Stimulated activated memory B cell treated with anti-CD40 and anti-IgM and Interleukin-4, amounts not matched to agents 10 μg/mL and 1 μg/mL and 100 μg/mL, for 72 hours (primary cell): Measurements from ENCODE around the gene ZNF738.

ENCODE experiments used
- ATAC-seq: fragments of 150-1000 bp; cut with Tn5 transposase; 2 replicates; pipeline ENCODE4 v1.10.0; 2021
- H3K27ac Mint-ChIP-seq: one replicate; pipeline ENCODE4 v1.8.0; 2022; ENCODE audit warnings: mild to moderate bottlenecking, mixed read lengths
- H3K27me3 Mint-ChIP-seq: one replicate; pipeline ENCODE4 v1.8.0; 2022; ENCODE audit warnings: mixed read lengths
- H3K36me3 Mint-ChIP-seq: one replicate; pipeline ENCODE4 v1.8.0; 2022; ENCODE audit warnings: mixed read lengths
- H3K4me1 Mint-ChIP-seq: one replicate; pipeline ENCODE4 v1.8.0; 2022; ENCODE audit warnings: mixed read lengths
- H3K4me3 Mint-ChIP-seq: one replicate; pipeline ENCODE4 v1.8.0; 2022; ENCODE audit warnings: mild to moderate bottlenecking, moderate library complexity, mixed read lengths
- H3K9me3 Mint-ChIP-seq: one replicate; pipeline ENCODE4 v1.8.0; 2022; ENCODE audit warnings: mixed read lengths

Gene ZNF738

GRCh38 chr19:21383980-21384582 lies 25.3 kb downstream of the ZNF738 start:
- H3K36me3 Mint-ChIP-seq: peaks cover 58% of the 10 kb centered on the region

GRCh38 chr19:21396121-21396520 lies 37.3 kb downstream of the ZNF738 start:
- H3K4me1 Mint-ChIP-seq: peaks cover 26% of the 10 kb centered on the region
- no peak overlapping the region for H3K27ac Mint-ChIP-seq
- peaks cover 20% of the 10 kb centered on the region for H3K9me3 Mint-ChIP-seq
- peaks cover 36% of the 10 kb centered on the region for H3K36me3 Mint-ChIP-seq
- H3K27me3 Mint-ChIP-seq: no peaks in the 10 kb centered on the region
- no peak overlapping the region for H3K4me3 Mint-ChIP-seq
- ATAC-seq: no peak

More at GRCh38 chr19:21383980-21384582, 25.3 kb downstream of the ZNF738 start:
- ATAC-seq: no peak
- Mint-ChIP-seq H3K4me1 (no peaks in the 10 kb centered on the region), H3K9me3 (peaks cover 35% of the 10 kb centered on the region), H3K27ac (no peak overlapping the region), H3K4me3 (no peak overlapping the region), H3K27me3 (no peaks in the 10 kb centered on the region)

GRCh38 chr19:21396893-21397572 lies 38.2 kb downstream of the ZNF738 start, which contains the start of gene ZNF493:
TSS of gene ZNF493 (plus strand) at chr19:21397133. CDS start at chr19:21397238, 105 bp downstream.
- H3K36me3 Mint-ChIP-seq: peaks cover 42% of the 10 kb centered on the region
- peaks cover 26% of the 10 kb centered on the region for H3K4me1 Mint-ChIP-seq

GRCh38 chr19:21398851-21399250 lies 40.1 kb downstream of the ZNF738 start:
- ATAC-seq: no peak
- Mint-ChIP-seq H3K4me1 (peaks cover 26% of the 10 kb centered on the region), H3K27ac (no peak overlapping the region), H3K27me3 (no peaks in the 10 kb centered on the region), H3K9me3 (peaks cover 9% of the 10 kb centered on the region), H3K36me3 (peaks cover 60% of the 10 kb centered on the region), H3K4me3 (no peak overlapping the region)

More at GRCh38 chr19:21396893-21397572, 38.2 kb downstream of the ZNF738 start, which contains the start of gene ZNF493:
- peak within 1 kb of the TSS; percentile 95 for H3K4me3 Mint-ChIP-seq
- peaks cover 17% of the 10 kb centered on the region for H3K9me3 Mint-ChIP-seq
- peak within 1 kb of the TSS; percentile 84 for H3K27ac Mint-ChIP-seq
- peak; percentile 100 for ATAC-seq
- H3K27me3 Mint-ChIP-seq: no peaks in the 10 kb centered on the region

DNA sequence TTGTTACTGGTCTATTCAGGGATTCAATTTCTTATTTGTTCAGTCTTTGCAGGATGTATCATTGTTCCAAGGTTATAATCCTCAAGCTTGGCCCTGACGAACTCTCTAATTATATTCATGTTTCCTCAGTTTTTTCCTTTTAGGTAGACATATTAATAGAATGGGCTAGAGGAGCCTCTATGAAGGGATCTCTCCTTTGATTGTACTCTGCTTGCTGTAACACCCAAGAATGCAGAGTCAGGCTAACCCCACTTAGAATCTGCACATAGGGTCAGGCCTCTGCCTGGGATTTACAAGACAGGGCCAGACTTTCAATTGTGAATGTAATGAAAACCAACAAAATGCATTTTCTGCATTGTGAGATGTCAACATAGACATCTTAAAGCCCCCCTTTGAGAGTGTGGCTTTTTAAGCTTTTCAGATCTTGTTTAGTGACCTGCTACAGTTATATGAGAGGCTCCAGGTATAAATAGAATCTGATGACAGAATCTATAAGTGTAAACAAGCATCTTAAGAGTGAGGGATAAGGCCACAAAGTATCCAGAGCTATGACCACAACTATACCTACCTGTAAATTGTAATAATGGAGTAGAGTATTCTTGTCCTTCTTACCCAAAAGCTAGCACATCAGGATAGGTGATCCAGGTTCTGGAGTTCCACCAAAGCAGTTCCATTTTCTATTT lies 43.6 kb downstream of the ZNF738 start:
- Mint-ChIP-seq H3K27ac (no peak overlapping the region), H3K4me3 (no peak overlapping the region), H3K36me3 (peaks cover 77% of the 10 kb centered on the region), H3K27me3 (no peaks in the 10 kb centered on the region), H3K9me3 (peaks cover 5% of the 10 kb centered on the region), H3K4me1 (peaks cover 15% of the 10 kb centered on the region)
- ATAC-seq: no peak

- Mint-ChIP-seq H3K27me3 (no peaks in the 10 kb centered on the region), H3K36me3 (peaks cover 91% of the 10 kb centered on the region), H3K27ac (no peak overlapping the region), H3K4me1 (no peaks in the 10 kb centered on the region), H3K9me3 (peaks cover 8% of the 10 kb centered on the region), H3K4me3 (no peak overlapping the region)
- ATAC-seq: no peak
These were observed 51.4 kb downstream of the ZNF738 start for GRCh38 chr19:21410166-21410565.

DNA sequence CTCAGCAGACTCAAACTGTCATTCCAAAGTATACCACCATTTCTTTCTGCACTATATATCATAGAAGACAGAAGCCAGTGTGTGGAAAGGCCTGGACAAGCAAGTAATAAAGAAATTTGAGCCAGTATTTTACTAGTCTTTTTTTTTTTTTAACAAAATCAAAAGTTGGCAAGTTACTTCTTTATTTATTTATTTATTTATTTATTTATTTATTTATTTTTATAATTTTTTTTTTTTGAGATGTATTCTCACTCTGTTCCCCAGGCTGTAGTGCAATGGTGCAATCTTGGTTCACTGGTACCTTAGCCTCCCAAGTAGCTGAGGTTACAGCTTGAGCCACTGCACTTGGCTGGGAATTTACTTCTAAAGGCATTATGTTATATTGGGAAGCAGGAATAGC lies 63.4 kb downstream of the ZNF738 start:
- Mint-ChIP-seq H3K4me3 (no peak overlapping the region), H3K9me3 (peaks cover 25% of the 10 kb centered on the region), H3K36me3 (peaks cover 66% of the 10 kb centered on the region), H3K27ac (no peak overlapping the region), H3K27me3 (no peaks in the 10 kb centered on the region), H3K4me1 (no peaks in the 10 kb centered on the region)
- no peak for ATAC-seq

GRCh38 chr19:21423057-21424041 lies 64.5 kb downstream of the ZNF738 start:
- H3K4me3 Mint-ChIP-seq: no peak overlapping the region
- H3K36me3 Mint-ChIP-seq: peaks cover 54% of the 10 kb centered on the region
- H3K9me3 Mint-ChIP-seq: peaks cover 20% of the 10 kb centered on the region
- H3K4me1 Mint-ChIP-seq: no peaks in the 10 kb centered on the region
- no peaks in the 10 kb centered on the region for H3K27me3 Mint-ChIP-seq
- no peak overlapping the region for H3K27ac Mint-ChIP-seq
- no peak for ATAC-seq
